ENCODE data around the gene KHSRP. TPM values are rescaled to one million over a fixed set of nuclear protein-coding genes. Genes with fewer than 3 reads are reported as not detected.

The KHSRP gene
- total RNA-seq, 1 experiment from 2014 or later, result 373 TPM

- intact Hi-C loops (cut with micrococcal nuclease), result no loop called here
- H3K4me2 ChIP-seq (ENCODE audit: low read length), result no peak overlapping the region
- no peaks in the 10 kb centered on the region for H3K9me3 ChIP-seq (ENCODE audit: low read length)
- no peak overlapping the region for H3K27ac ChIP-seq (ENCODE audit: low read length)
- no peaks in the 10 kb centered on the region; the same call in 1 of the 2 replicates for H3K36me3 ChIP-seq (ENCODE audit: low read depth, low read length)
- no TSS peak for BruUV-seq (replicated peaks)
- H3K27me3 ChIP-seq (ENCODE audit: low read length), result no peaks in the 10 kb centered on the region
- H3K79me2 ChIP-seq (ENCODE audit: low read length), result no peaks in the 10 kb centered on the region
- H3K9me2 ChIP-seq (replicated peaks; ENCODE audit: low read length), result no peaks in the 10 kb centered on the region
- no peak overlapping the region for H3K9ac ChIP-seq (ENCODE audit: low read length)
- no peaks in the 10 kb centered on the region for H3F3A ChIP-seq (ENCODE audit: low read length, unreplicated experiment)
- no peak; the same call in 1 of the 2 replicates for ATAC-seq
- no peaks in the 10 kb centered on the region for H4K20me1 ChIP-seq (ENCODE audit: low read length)
- H3K4me3 ChIP-seq (ENCODE audit: low read length), result no peak overlapping the region
- TF ChIP-seq EZH2 (IDR thresholded peaks at IDR 0.05; ENCODE audit: low read length, unreplicated experiment) (no peak), EZH2phosphoT487 (IDR thresholded peaks at IDR 0.05; ENCODE audit: borderline replicate concordance, low read length) (no peak), CTCF (conservative IDR thresholded peaks at IDR 0.05; ENCODE audit: low read depth, low read length) (no peak)
- no peak overlapping the region for H2AFZ ChIP-seq (ENCODE audit: low read length)
- DNase-seq, result no peak
- CTCF ChIA-PET, result no interaction called here
- POLR2A ChIA-PET (ENCODE audit: unreplicated experiment), result no interaction called here
- no peaks in the 10 kb centered on the region for H3K4me1 ChIP-seq (ENCODE audit: insufficient read depth, low read length)
Measured at GRCh38 chr19:6472713-6473112, 48.1 kb upstream of the KHSRP start.

GRCh38 chr19:6471076-6471475, 46.5 kb upstream of the KHSRP start:
- ChIA-PET POLR2A (ENCODE audit: unreplicated experiment) (no interaction called here), CTCF (no interaction called here)
- Histone ChIP-seq H3K9me3 (ENCODE audit: low read length) (no peaks in the 10 kb centered on the region), H3K9ac (ENCODE audit: low read length) (no peak overlapping the region), H3K27me3 (ENCODE audit: low read length) (no peaks in the 10 kb centered on the region), H3K36me3 (ENCODE audit: low read depth, low read length) (peaks cover 5% of the 10 kb centered on the region; the same call in 1 of the 2 replicates), H4K20me1 (ENCODE audit: low read length) (no peaks in the 10 kb centered on the region), H3K79me2 (ENCODE audit: low read length) (no peaks in the 10 kb centered on the region), H3K4me3 (ENCODE audit: low read length) (no peak overlapping the region), H3K4me2 (ENCODE audit: low read length) (no peak overlapping the region), H2AFZ (ENCODE audit: low read length) (no peak overlapping the region), H3F3A (ENCODE audit: low read length, unreplicated experiment) (no peaks in the 10 kb centered on the region), H3K9me2 (replicated peaks; ENCODE audit: low read length) (no peaks in the 10 kb centered on the region), H3K27ac (ENCODE audit: low read length) (no peak overlapping the region), H3K4me1 (ENCODE audit: insufficient read depth, low read length) (no peaks in the 10 kb centered on the region)
- intact Hi-C loops (cut with micrococcal nuclease), result no loop called here
- ATAC-seq (no peak), DNase-seq (no peak)
- TF ChIP-seq EZH2phosphoT487 (IDR thresholded peaks at IDR 0.05; ENCODE audit: borderline replicate concordance, low read length) (no peak), CTCF (conservative IDR thresholded peaks at IDR 0.05; ENCODE audit: low read depth, low read length) (no peak), EZH2 (IDR thresholded peaks at IDR 0.05; ENCODE audit: low read length, unreplicated experiment) (no peak)
- no TSS peak for BruUV-seq (replicated peaks)

GRCh38 chr19:6470173-6470572, 45.6 kb upstream of the KHSRP start:
- TF ChIP-seq CTCF (conservative IDR thresholded peaks at IDR 0.05; ENCODE audit: low read depth, low read length), result no peak
- no peak for TF ChIP-seq EZH2phosphoT487 (IDR thresholded peaks at IDR 0.05; ENCODE audit: borderline replicate concordance, low read length)
- no peak for TF ChIP-seq EZH2 (IDR thresholded peaks at IDR 0.05; ENCODE audit: low read length, unreplicated experiment)
- DNase-seq, result no peak
- no peaks in the 10 kb centered on the region for H3K9me2 ChIP-seq (replicated peaks; ENCODE audit: low read length)
- H3F3A ChIP-seq (ENCODE audit: low read length, unreplicated experiment), result no peaks in the 10 kb centered on the region
- no peak overlapping the region for H2AFZ ChIP-seq (ENCODE audit: low read length)
- peaks cover 4% of the 10 kb centered on the region; the same call in 1 of the 2 replicates for H3K4me1 ChIP-seq (ENCODE audit: insufficient read depth, low read length)
- no peak overlapping the region for H3K27ac ChIP-seq (ENCODE audit: low read length)
- intact Hi-C loops (cut with micrococcal nuclease), result no loop called here
- peaks cover 5% of the 10 kb centered on the region; the same call in 1 of the 2 replicates for H3K36me3 ChIP-seq (ENCODE audit: low read depth, low read length)
- no peaks in the 10 kb centered on the region for H3K27me3 ChIP-seq (ENCODE audit: low read length)
- no peak overlapping the region for H3K4me2 ChIP-seq (ENCODE audit: low read length)
- ATAC-seq, result no peak
- no peaks in the 10 kb centered on the region for H4K20me1 ChIP-seq (ENCODE audit: low read length)
- no TSS peak for BruUV-seq (replicated peaks)
- ChIA-PET CTCF (no interaction called here), POLR2A (ENCODE audit: unreplicated experiment) (no interaction called here)
- no peak overlapping the region for H3K4me3 ChIP-seq (ENCODE audit: low read length)
- no peaks in the 10 kb centered on the region for H3K9me3 ChIP-seq (ENCODE audit: low read length)
- H3K9ac ChIP-seq (ENCODE audit: low read length), result no peak overlapping the region
- 0 out of 2 replicates have a peak, but pooled peaks cover 4% of the 10 kb centered on the region for H3K79me2 ChIP-seq (ENCODE audit: low read length)
